ENCODE data around the gene HM13.
A peak's percentile ranks its signal among the peaks of the same experiment; 100 is the strongest.

HM13 gene

GRCh38 chr20:31617432-31618104 lies 103.3 kb downstream of the HM13 start:
- TF ChIP-seq, protein P1, sequence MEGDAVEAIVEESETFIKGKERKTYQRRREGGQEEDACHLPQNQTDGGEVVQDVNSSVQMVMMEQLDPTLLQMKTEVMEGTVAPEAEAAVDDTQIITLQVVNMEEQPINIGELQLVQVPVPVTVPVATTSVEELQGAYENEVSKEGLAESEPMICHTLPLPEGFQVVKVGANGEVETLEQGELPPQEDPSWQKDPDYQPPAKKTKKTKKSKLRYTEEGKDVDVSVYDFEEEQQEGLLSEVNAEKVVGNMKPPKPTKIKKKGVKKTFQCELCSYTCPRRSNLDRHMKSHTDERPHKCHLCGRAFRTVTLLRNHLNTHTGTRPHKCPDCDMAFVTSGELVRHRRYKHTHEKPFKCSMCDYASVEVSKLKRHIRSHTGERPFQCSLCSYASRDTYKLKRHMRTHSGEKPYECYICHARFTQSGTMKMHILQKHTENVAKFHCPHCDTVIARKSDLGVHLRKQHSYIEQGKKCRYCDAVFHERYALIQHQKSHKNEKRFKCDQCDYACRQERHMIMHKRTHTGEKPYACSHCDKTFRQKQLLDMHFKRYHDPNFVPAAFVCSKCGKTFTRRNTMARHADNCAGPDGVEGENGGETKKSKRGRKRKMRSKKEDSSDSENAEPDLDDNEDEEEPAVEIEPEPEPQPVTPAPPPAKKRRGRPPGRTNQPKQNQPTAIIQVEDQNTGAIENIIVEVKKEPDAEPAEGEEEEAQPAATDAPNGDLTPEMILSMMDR (IDR thresholded peaks at IDR 0.05; ENCODE audit: control extremely low read depth, extremely low read depth, low read depth, missing control alignments) = no peak
- CTCF ChIA-PET = interaction anchor here (2.2 to 19.2 kb wide), 3 partner anchors 16 to 60 kb away, joined by 8 to 642 read pairs (median 20); no protein-coding TSS in a partner anchor
- DNase-seq (ENCODE audit: extremely low spot score) = peak; percentile 59
- POLR2A ChIA-PET = interaction anchor here (0.6 kb wide), 1 partner anchor 12 kb away, joined by 7 read pairs; the partner anchor contains the start of gene ID1

All from GM10248 (cell line).